Left lung (tissue), 10 donors: ENCODE data around the gene UBXN6. TPM values are rescaled to one million over a fixed set of nuclear protein-coding genes. Genes with fewer than 3 reads are reported as not detected.
A peak's percentile ranks its signal among the peaks of the same experiment; 100 is the strongest.

ENCODE experiments used
- ATAC-seq: fragments of 200-7000 bp; cut with Tn5 transposase; one replicate; pipeline ENCODE4 v1.9.1; 2020; ENCODE audit warnings: moderate library complexity
- DNase-seq, 4 donors: peaks; one replicate each; pipeline ENCODE4 v3.0.0-alpha.2; 2013 to 2020
- H3K27ac ChIP-seq, 2 donors: fragments of 200-600 bp; sonication (generic) in 1 of 2; one replicate each; pipeline versions ENCODE4 v1.5.0 to v1.8.0; 2020 to 2021
- H3K27me3 ChIP-seq, 2 donors: fragments of 200-600 bp; sonication (generic) in 1 of 2; one replicate each; pipeline versions ENCODE4 v1.5.0 to v1.8.0; 2020 to 2021
- H3K36me3 ChIP-seq, 2 donors: fragments of 200-600 bp; sonication (generic) in 1 of 2; one replicate each; pipeline versions ENCODE4 v1.5.0 to v1.8.0; 2020 to 2021
- H3K4me1 ChIP-seq, 2 donors: fragments of 200-600 bp; one replicate each; pipeline ENCODE4 v1.8.0; 2021
- H3K4me3 ChIP-seq, 2 donors: fragments of 200-600 bp; sonication (generic) in 1 of 2; one replicate each; pipeline versions ENCODE4 v1.5.0 to v1.8.0; 2020 to 2021; ENCODE audit warnings: mild to moderate bottlenecking in 1 of 2
- H3K9me3 ChIP-seq, 2 donors: fragments of 200-600 bp; sonication (generic) in 1 of 2; one replicate each; pipeline versions ENCODE4 v1.5.0 to v1.8.0; 2020 to 2021
- intact Hi-C, 2 donors: fragments of 100-400 bp; cut with DNase I; formaldehyde crosslinking; loops; one replicate each; pipeline versions ENCODE4 v1.11.2 to v1.14.2; 2022
- polyA plus RNA-seq, 6 donors: library from polyadenylated mRNA; unstranded; fragments of 120-200 nt; gene quantifications; one replicate each; pipeline ENCODE4 v1.2.1, GENCODE V29; 2013; ENCODE audit not compliant: insufficient read length in 6 of 6
- total RNA-seq, 2 donors: library from RNA; stranded (reverse); fragmentation: NEBNext Ultra II Directional; extraction: Animal tissue kit (Norgen Biotek cat#: 25700); gene quantifications; one replicate each; pipeline ENCODE4 v1.2.1, GENCODE V29; 2021
- TF ChIP-seq, protein P1 (sequence below), 2 donors: fragments of 200-600 bp; sonication (generic) in 1 of 2; IDR thresholded peaks; one replicate each; pipeline versions ENCODE4 v1.5.0 to v1.8.0; 2021; ENCODE audit warnings: antibody characterized with exemption in 2 of 2
- donor health status: DM: no; HTN: yes; CAD: no.
- donor health status: DM: no; HTN: no; CAD: no.

Gene UBXN6
- total and polyA plus RNA-seq, 8 donors, result 70.2 to 101 (median 87.5) TPM

DNA sequence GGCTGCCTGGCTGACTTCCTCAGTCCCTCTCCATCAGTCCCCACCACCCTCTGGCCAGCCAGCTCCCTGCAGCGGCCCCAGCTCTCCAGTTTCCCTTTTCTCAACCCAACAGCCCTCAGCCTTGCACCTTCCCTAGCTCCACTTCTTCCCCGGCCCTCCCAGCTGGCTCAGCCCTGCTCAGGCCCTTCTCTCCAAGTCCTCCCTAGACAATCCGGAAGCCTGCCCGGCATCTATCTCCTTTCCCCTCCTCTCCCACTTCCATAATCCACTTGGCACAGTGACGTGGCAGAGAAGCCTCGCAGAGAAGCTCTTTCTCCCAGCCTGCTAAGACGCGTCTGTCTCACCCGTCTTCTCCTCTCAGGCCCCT, 1.1 kb downstream of the UBXN6 start:
- peak; percentile 36 for ATAC-seq
- no peaks in the 10 kb centered on the region for H3K9me3 ChIP-seq
- H3K27me3 ChIP-seq, result no peaks in the 10 kb centered on the region
- DNase-seq, result peak in 3 of 4 donors; percentile 45 to 62 (median 62)
- H3K27ac ChIP-seq, result peak overlapping the region; percentile 85 to 88
- H3K4me1 ChIP-seq, result peaks cover 7 to 21% of the 10 kb centered on the region in 2 donors
- intact Hi-C loops, result no loop called here
- peak overlapping the region; percentile 57 to 62 for H3K4me3 ChIP-seq
- H3K36me3 ChIP-seq, result peaks cover 0 to 35% of the 10 kb centered on the region in 2 donors
- TF ChIP-seq, protein P1, sequence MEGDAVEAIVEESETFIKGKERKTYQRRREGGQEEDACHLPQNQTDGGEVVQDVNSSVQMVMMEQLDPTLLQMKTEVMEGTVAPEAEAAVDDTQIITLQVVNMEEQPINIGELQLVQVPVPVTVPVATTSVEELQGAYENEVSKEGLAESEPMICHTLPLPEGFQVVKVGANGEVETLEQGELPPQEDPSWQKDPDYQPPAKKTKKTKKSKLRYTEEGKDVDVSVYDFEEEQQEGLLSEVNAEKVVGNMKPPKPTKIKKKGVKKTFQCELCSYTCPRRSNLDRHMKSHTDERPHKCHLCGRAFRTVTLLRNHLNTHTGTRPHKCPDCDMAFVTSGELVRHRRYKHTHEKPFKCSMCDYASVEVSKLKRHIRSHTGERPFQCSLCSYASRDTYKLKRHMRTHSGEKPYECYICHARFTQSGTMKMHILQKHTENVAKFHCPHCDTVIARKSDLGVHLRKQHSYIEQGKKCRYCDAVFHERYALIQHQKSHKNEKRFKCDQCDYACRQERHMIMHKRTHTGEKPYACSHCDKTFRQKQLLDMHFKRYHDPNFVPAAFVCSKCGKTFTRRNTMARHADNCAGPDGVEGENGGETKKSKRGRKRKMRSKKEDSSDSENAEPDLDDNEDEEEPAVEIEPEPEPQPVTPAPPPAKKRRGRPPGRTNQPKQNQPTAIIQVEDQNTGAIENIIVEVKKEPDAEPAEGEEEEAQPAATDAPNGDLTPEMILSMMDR (IDR thresholded peaks at IDR 0.05), result no peak

DNA sequence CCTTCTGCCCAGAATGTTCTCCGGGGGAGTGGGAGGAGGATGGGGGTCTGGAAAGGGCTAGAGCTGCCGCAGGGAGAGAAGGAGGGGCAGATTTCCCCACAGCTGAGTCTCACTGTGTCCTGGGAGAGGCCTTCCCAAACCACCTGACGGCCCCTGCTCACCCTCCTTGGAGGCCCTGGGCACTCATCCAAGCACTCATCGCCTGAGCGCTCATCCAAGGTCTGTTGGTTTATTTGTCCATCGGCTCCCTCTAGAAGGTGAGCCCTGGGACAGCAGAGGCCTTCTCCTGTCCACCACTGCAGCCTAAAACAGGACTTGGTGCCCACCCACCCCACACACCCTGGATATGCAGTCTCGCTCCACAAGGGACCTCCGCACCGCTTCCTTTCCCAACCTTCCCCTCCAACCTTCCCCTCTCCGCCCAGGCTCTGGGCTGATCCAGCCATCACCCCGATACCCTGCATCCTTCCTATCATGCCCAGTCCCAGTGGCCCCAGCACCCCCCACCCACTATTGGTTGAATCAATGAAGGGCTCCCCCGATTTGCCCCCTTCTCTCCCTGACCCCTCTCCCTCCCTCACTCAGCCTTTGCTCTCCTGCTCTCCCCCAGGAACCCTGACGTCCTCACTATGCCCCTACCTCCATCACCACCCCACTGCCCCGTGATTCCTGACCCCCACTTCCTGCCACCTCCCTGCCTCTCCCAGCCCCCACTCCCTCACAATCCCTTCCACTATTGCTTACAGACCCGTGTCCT, 1.7 kb downstream of the UBXN6 start:
- H3K27ac ChIP-seq, result peak overlapping the region; percentile 85 to 88
- peaks cover 0 to 40% of the 10 kb centered on the region in 2 donors for H3K36me3 ChIP-seq
- intact Hi-C loops, result no loop called here
- ATAC-seq (peak; percentile 28), DNase-seq (peak in 2 of 4 donors; percentile 58 to 68)
- H3K4me3 ChIP-seq, result peak overlapping the region in 1 of 2 donors; percentile 62
- H3K27me3 ChIP-seq, result no peaks in the 10 kb centered on the region
- no peaks in the 10 kb centered on the region for H3K9me3 ChIP-seq
- TF ChIP-seq, protein P1 (IDR thresholded peaks at IDR 0.05), result no peak
- peaks cover 7 to 21% of the 10 kb centered on the region in 2 donors for H3K4me1 ChIP-seq

DNA sequence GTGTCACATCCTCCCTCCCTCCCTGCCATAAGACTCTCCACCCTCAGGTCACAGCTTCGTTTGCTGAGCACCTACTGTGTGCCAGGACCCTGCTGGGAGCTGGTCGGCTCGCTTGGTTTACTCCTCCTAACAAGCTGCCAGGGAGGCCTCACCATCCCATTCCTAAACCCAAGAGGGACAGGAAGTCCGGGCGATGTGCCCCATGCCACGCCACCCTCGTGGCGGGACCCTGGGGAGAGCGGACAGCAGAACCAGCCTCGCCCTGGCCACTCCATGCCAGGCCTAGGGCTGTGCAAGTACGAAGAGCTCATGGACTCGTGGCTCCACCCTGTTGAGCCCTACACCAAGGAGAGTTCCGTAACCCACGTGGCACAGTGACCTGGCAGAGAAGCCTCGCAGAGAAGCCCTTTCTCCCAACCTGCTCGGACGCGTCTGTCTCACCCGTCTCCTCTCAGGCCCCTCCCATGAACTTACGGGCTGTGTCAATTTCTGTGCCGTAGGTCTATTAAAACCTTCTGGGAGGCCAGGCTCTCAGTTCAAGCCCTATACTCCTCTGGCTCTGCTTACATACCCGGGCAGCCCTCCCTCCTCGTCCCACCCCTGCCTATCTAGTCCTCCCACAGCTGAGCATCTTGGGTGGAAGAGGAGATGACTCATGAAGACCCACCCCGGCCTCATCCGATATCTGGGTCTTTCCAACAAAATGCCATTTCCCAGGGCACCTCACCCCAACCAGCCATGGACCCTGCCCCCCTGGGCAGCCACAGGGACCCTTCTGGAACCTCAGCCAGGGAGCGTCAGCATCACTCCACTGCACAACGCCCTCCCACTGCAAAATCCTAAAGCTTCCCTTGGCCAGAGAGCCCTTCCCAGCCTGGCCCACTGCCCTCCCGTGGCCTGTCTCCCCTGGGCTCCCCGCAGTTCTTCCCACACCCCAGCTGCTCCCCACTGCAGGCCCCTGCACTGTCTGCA, 2.6 kb downstream of the UBXN6 start:
- TF ChIP-seq, protein P1 (IDR thresholded peaks at IDR 0.05), result no peak
- Histone ChIP-seq H3K9me3 (no peaks in the 10 kb centered on the region), H3K27me3 (no peaks in the 10 kb centered on the region), H3K4me3 (no peak overlapping the region), H3K36me3 (peaks cover 0 to 49% of the 10 kb centered on the region in 2 donors), H3K4me1 (peaks cover 7 to 21% of the 10 kb centered on the region in 2 donors), H3K27ac (peak overlapping the region in 1 of 2 donors; percentile 28)
- intact Hi-C loops, result no loop called here
- DNase-seq (no peak), ATAC-seq (peak; percentile 1)

DNA sequence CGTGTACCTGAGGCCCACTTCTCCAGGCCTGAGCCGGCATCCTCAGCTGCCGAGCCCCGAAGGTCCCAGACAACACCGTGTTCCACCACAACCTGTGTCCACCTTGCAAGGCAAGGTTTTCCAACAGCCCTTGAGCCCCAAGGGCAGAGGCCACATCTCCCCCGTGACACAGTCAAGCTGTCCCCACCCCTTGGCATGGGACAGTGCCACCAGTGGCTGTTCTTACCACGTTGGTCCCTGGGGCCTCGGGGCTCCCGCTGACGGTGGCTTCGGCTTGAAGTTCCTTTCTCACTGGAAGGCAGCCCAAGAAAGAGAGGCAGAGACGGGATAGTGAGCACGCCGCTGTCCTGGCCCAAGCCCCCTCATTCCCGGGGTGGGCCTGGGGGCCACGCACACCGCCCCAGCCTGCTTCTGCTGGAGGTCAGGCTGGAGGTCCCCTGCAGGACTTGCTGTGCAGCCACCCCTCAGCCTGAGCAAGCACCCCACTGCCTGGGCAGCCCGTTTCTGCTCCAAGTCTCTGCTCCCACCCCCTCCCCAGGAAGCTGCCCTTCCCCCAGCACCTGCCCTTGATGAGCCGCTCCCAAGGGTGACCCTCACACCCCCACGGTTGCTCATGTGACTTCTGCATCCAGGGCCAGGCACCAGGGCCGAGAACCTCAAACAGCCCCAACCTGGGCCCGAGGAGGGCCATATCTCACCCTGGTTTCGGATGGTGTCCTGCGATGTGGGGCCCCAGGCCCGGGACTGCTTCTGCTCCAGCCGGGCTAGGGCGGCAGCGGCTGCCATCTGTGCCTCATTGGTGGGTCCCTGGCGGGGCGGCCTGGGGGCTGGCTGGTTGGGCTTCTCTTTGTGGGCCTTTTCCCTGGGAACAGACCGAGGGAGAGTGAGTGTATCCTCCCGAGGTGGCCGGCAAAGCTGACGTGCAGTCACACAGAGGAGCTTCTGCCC, 4.1 kb downstream of the UBXN6 start:
- ATAC-seq (no peak), DNase-seq (no peak)
- peaks cover 0 to 64% of the 10 kb centered on the region in 2 donors for H3K36me3 ChIP-seq

More for the DNA sequence above, 4.1 kb downstream of the UBXN6 start:
- H3K4me1 ChIP-seq, result peaks cover 7 to 21% of the 10 kb centered on the region in 2 donors
- no peak overlapping the region for H3K4me3 ChIP-seq
- H3K9me3 ChIP-seq, result no peaks in the 10 kb centered on the region
- no peak overlapping the region for H3K27ac ChIP-seq
- no peaks in the 10 kb centered on the region for H3K27me3 ChIP-seq
- intact Hi-C loops, result no loop called here
- TF ChIP-seq, protein P1 (IDR thresholded peaks at IDR 0.05), result no peak
